PC-9 (cell line): ENCODE measurements around the gene SPINK8. TPM values are rescaled to one million over a fixed set of nuclear protein-coding genes. Genes with fewer than 3 reads are reported as not detected.
A peak's percentile ranks its signal among the peaks of the same experiment; 100 is the strongest.
"Not testable (repeated sequence)": the region's sequence is repeated elsewhere in the genome, so short reads cannot be mapped to it uniquely, and the experiment has no call there.

Experiments used
- BruUV-seq: library from RNA; stranded (reverse); fragments of 400-500 nt; replicated peaks from 2 replicates; lab custom pipeline; 2021; lab: Mats Ljungman, UMichigan
- CTCF ChIA-PET: fragments of 300-600 bp; sonication (Branson Sonifier 250); formaldehyde crosslinking; loops from one replicate; lab custom pipeline; 2022; ENCODE audit warnings: antibody characterized with exemption; lab: Charles Lee
- POLR2A ChIA-PET: fragments of 300-600 bp; sonication (Branson Sonifier 250); formaldehyde crosslinking; loops from one replicate; lab custom pipeline; 2022; ENCODE audit warnings: antibody characterized with exemption; ENCODE audit not compliant: unreplicated experiment; lab: Charles Lee
- DNase-seq, 2 experiments: peaks; one replicate each; pipeline versions ENCODE4 v3.0.0 to v3.0.0-alpha.2; 2015 to 2022; ENCODE audit warnings: mixed read lengths in 1 of 2
- H2AFZ ChIP-seq: fragments of 200-600 bp; sonication (generic); 2 replicates; pipeline ENCODE4 v1.8.1; 2017; ENCODE audit warnings: antibody characterized with exemption
- H3F3A ChIP-seq: fragments of 200-600 bp; sonication (generic); 2 replicates; pipeline ENCODE4 v1.8.1; 2017; ENCODE audit warnings: antibody characterized with exemption, mild to moderate bottlenecking, low read depth; ENCODE audit not compliant: insufficient read depth
- H3K27ac ChIP-seq: fragments of 200-600 bp; sonication (generic); 2 replicates; pipeline ENCODE4 v1.6.1; 2016; ENCODE audit warnings: mixed run types
- H3K27me3 ChIP-seq: fragments of 200-600 bp; sonication (generic); 2 replicates; pipeline ENCODE4 v1.6.1; 2016; ENCODE audit warnings: low read depth, mixed run types; ENCODE audit not compliant: insufficient read depth
- H3K36me3 ChIP-seq: fragments of 200-600 bp; sonication (generic); 2 replicates; pipeline ENCODE4 v1.6.1; 2016; ENCODE audit warnings: low read depth, mixed run types
- H3K4me1 ChIP-seq: fragments of 200-600 bp; sonication (generic); replicated peaks from 2 replicates; pipeline ENCODE4 v1.6.1; 2016; ENCODE audit warnings: mixed run types; ENCODE audit not compliant: insufficient read depth
- H3K4me2 ChIP-seq: fragments of 200-600 bp; sonication (generic); 2 replicates; pipeline ENCODE4 v1.6.1; 2017; ENCODE audit warnings: mixed run types
- H3K4me3 ChIP-seq: fragments of 200-600 bp; sonication (generic); 2 replicates; pipeline ENCODE4 v1.6.1; 2016; ENCODE audit warnings: mixed run types
- H3K79me2 ChIP-seq: fragments of 200-600 bp; sonication (generic); 2 replicates; pipeline ENCODE4 v1.6.1; 2017; ENCODE audit warnings: low read depth, mixed run types
- H3K9me2 ChIP-seq: fragments of 200-600 bp; sonication (generic); 2 replicates; pipeline ENCODE4 v1.8.1; 2017; ENCODE audit warnings: mild to moderate bottlenecking; ENCODE audit not compliant: insufficient read depth
- H3K9me3 ChIP-seq: fragments of 200-600 bp; sonication (generic); 2 replicates; pipeline ENCODE4 v1.8.1; 2016; ENCODE audit warnings: low read depth; ENCODE audit not compliant: insufficient read depth
- H4K20me1 ChIP-seq: fragments of 200-600 bp; sonication (generic); 2 replicates; pipeline ENCODE4 v1.8.1; 2017; ENCODE audit not compliant: insufficient read depth
- EZH2 ChIP-seq: fragments of 200-600 bp; sonication (generic); IDR thresholded peaks from 2 replicates; pipeline ENCODE4 v1.8.0; 2017; ENCODE audit warnings: antibody characterized with exemption, low read depth
- intact Hi-C: fragments of 100-400 bp; cut with micrococcal nuclease; formaldehyde crosslinking; loops from one replicate; pipeline ENCODE4 v1.10.0; 2022; ENCODE audit not compliant: unreplicated experiment
- total RNA-seq: library from RNA; stranded (reverse); gene quantifications from 2 replicates; pipeline ENCODE4 v1.2.3, GENCODE V29; 2021
- TF ChIP-seq, protein P1 (sequence below): fragments of 200-600 bp; sonication (generic); conservative IDR thresholded peaks from 2 replicates; pipeline ENCODE4 v1.6.1; 2017; ENCODE audit warnings: mixed run types, antibody characterized with exemption, mild to moderate bottlenecking, moderate library complexity

SPINK8 gene
- total RNA-seq, 1 experiment from 2014 or later, result not detected

DNA sequence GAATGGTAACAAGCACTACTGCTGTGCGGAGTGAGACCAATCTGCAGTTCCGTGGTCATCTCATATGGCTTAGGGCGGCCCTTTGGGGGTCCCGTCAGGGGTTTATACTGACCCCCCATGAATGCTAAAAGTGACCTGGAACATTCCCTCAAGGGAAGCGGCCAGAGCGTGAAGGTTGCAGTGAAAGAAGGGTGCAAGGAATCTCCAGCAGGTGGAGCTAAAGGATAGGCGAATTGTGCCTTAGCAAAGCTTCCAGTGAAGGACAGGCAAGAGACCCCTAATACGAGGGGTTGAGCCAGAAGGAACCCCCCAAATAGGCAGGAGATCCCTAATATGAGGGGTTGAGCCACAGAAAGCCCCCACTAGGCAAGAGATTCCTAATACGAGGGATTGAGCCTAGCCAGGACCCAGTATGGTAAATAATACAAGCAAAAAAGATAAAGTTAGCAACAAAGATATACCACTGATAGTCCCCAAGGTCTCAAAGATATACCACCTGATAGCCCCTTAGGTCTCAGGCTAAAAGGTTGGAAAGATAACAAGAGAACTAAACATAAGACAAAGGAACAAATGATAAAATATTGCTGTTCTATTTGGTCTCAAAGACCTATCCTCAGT, 59.8 kb downstream of the SPINK8 start:
- H3K27me3 ChIP-seq, result no peaks in the 10 kb centered on the region
- no peak overlapping the region for H2AFZ ChIP-seq
- H3K27ac ChIP-seq, result no peak overlapping the region
- no peak overlapping the region for H3K4me3 ChIP-seq
- H3K4me2 ChIP-seq, result no peak overlapping the region
- no peaks in the 10 kb centered on the region for H3K9me2 ChIP-seq
- H3K4me1 ChIP-seq, result peaks cover 19% of the 10 kb centered on the region
- POLR2A ChIA-PET, result interaction anchor here (0.6 to 0.7 kb wide), 4 partner anchors 17 to 670 kb away, joined by 3 to 6 read pairs (median 4); partner anchors contain the start of gene ZNF589
- intact Hi-C loops, result loop anchor here (1.0 kb wide), 2 partner anchors 79 to 163 kb away; no protein-coding TSS in a partner anchor
- BruUV-seq, result no TSS peak
- TF ChIP-seq, protein P1, sequence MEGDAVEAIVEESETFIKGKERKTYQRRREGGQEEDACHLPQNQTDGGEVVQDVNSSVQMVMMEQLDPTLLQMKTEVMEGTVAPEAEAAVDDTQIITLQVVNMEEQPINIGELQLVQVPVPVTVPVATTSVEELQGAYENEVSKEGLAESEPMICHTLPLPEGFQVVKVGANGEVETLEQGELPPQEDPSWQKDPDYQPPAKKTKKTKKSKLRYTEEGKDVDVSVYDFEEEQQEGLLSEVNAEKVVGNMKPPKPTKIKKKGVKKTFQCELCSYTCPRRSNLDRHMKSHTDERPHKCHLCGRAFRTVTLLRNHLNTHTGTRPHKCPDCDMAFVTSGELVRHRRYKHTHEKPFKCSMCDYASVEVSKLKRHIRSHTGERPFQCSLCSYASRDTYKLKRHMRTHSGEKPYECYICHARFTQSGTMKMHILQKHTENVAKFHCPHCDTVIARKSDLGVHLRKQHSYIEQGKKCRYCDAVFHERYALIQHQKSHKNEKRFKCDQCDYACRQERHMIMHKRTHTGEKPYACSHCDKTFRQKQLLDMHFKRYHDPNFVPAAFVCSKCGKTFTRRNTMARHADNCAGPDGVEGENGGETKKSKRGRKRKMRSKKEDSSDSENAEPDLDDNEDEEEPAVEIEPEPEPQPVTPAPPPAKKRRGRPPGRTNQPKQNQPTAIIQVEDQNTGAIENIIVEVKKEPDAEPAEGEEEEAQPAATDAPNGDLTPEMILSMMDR, result peak; percentile 81
- TF ChIP-seq EZH2, result no peak
- H3K36me3 ChIP-seq, result no peaks in the 10 kb centered on the region
- H4K20me1 ChIP-seq, result no peaks in the 10 kb centered on the region
- peaks cover 7% of the 10 kb centered on the region; the same call in 1 of the 2 replicates for H3F3A ChIP-seq
- DNase-seq, result peak; percentile 44 to 53
- no peaks in the 10 kb centered on the region for H3K9me3 ChIP-seq
- H3K79me2 ChIP-seq, result no peaks in the 10 kb centered on the region
- CTCF ChIA-PET, result interaction anchor here (0.6 to 4.4 kb wide), 6 partner anchors 124 to 466 kb away, joined by 3 to 50 read pairs (median 4); no protein-coding TSS in a partner anchor

DNA sequence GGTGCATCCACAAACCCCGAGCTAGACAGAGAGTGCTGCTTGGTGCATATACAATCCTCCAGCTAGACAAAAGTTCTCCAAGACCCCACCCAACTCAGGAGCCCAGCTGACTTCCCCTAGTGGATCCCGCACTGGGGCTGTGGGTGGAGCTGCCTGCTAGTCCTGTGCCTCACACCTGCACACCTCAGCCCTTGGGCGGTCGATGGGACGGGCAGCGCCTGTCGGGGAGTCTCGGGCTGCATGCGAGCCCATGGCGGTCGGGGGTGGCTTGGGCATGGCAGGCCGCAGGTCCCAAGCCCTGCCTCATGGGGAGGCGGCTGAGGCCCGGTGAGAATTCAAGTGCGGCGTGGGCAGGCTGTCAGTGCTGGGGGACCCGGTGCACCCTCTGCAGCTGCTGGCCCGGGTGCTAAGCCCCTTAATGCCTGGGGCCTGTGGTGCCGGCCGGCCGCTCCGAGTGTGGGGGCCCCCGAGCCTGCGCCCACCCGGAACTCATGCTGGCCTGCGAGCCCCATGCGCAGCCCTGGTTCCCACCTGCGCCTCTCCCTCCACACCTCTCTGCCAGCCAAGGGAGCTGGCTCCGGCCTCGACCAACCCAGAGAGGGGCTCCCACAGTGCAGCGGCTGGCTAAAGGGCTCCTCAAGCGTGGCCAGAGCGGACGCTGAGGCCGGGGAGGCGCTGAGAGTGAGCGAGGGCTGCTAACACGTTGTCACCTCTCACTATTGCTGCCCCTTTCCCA, 61.5 kb downstream of the SPINK8 start:
- Histone ChIP-seq H3K4me1 (peaks cover 19% of the 10 kb centered on the region), H3K79me2 (no peaks in the 10 kb centered on the region), H3K27me3 (no peaks in the 10 kb centered on the region), H4K20me1 (no peaks in the 10 kb centered on the region), H3K4me3 (no peak overlapping the region), H3K36me3 (no peaks in the 10 kb centered on the region), H3K9me2 (no peaks in the 10 kb centered on the region), H3K27ac (no peak overlapping the region), H2AFZ (no peak overlapping the region), H3K9me3 (no peaks in the 10 kb centered on the region), H3F3A (peaks cover 7% of the 10 kb centered on the region; the same call in 1 of the 2 replicates), H3K4me2 (no peak overlapping the region)
- intact Hi-C loops, result no loop called here
- ChIA-PET POLR2A (interaction anchor here (0.8 to 1.0 kb wide), 2 partner anchors 162 to 168 kb away, joined by 4 to 5 read pairs; partner anchors contain the start of genes CCDC51 and TMA7), CTCF (interaction anchor here (4.4 kb wide), 1 partner anchor 164 kb away, joined by 50 read pairs; no protein-coding TSS in a partner anchor)
- TF ChIP-seq, protein P1, result no peak
- no peak for TF ChIP-seq EZH2
- no peak for DNase-seq
- no TSS peak for BruUV-seq

DNA sequence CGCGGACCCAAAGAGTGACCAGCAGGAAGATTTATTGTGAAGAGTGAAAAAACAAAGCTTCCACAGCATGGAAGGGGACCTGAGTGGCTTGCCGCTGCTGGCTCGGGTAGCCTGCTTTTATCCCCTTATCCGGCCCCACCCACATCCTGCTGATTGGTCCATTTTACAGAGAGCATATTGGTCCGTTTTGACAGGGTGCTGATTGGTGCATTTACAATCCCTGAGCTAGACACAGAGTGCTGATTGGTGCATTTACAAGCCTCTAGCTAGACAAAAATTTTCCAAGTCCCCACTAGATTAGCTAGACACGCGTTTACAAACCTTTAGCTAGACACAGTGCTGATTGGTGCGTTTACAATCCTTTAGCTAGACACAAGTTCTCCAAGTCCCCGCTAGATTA, 62.2 kb downstream of the SPINK8 start:
- CTCF ChIA-PET, H3K9me2 ChIP-seq, H3K36me3 ChIP-seq, H3K27me3 ChIP-seq, H3F3A ChIP-seq, H3K4me2 ChIP-seq, H2AFZ ChIP-seq, H3K79me2 ChIP-seq, BruUV-seq, H3K27ac ChIP-seq, H3K4me3 ChIP-seq, intact Hi-C loops, DNase-seq, H3K9me3 ChIP-seq, H4K20me1 ChIP-seq: not testable (repeated sequence)
- POLR2A ChIA-PET, result interaction anchor here (0.8 kb wide), 1 partner anchor 163 kb away, joined by 5 read pairs; no protein-coding TSS in a partner anchor
- peaks cover 12% of the 10 kb centered on the region for H3K4me1 ChIP-seq
